Testis (tissue), 3 donors: ENCODE data around the gene STAT3. TPM values are rescaled to one million over a fixed set of nuclear protein-coding genes. Genes with fewer than 3 reads are reported as not detected.

Experiments
- DNase-seq: peaks from one replicate; pipeline ENCODE4 v3.0.0-alpha.2; 2019
- H3K27ac ChIP-seq, 2 donors: fragments of 200-600 bp; sonication (generic); one replicate each; pipeline ENCODE4 v1.5.1; 2019
- H3K27me3 ChIP-seq: fragments of 200-600 bp; sonication (generic); one replicate; pipeline ENCODE4 v1.5.1; 2019
- H3K36me3 ChIP-seq: fragments of 200-600 bp; sonication (generic); one replicate; pipeline ENCODE4 v1.5.1; 2017; ENCODE audit warnings: low read depth; ENCODE audit errors: missing control alignments
- H3K4me1 ChIP-seq: fragments of 200-600 bp; sonication (generic); one replicate; pipeline ENCODE4 v1.5.1; 2019
- H3K4me3 ChIP-seq, 2 donors: fragments of 200-600 bp; sonication (generic); one replicate each; pipeline ENCODE4 v1.5.1; 2017 to 2019
- H3K9me3 ChIP-seq: fragments of 200-600 bp; sonication (generic); one replicate; pipeline ENCODE4 v1.5.1; 2017
- CTCF ChIP-seq, 3 experiments: fragments of 450-650 bp in 2 of 3; fragments of 200-600 bp in 1 of 3; sonication (generic) in 1 of 3; IDR thresholded peaks; one replicate each; pipeline ENCODE4 v1.5.1; 2016 to 2019; ENCODE audit warnings: antibody characterized with exemption in 3 of 3, mild to moderate bottlenecking in 2 of 3, moderate library complexity in 1 of 3
- POLR2A ChIP-seq: fragments of 450-650 bp; IDR thresholded peaks from one replicate; pipeline ENCODE4 v1.6.1; 2017; ENCODE audit warnings: antibody characterized with exemption, mild to moderate bottlenecking, moderate library complexity
- WGBS, 2 donors: methylation state at CpG; one replicate each; pipeline ENCODE4 v1.1.5; 2018; 5-methylcytosine and 5-hydroxymethylcytosine counted together
- intact Hi-C: fragments of 100-400 bp; cut with DNase I; formaldehyde crosslinking; loops from one replicate; pipeline ENCODE4 v1.15.1; 2023; ENCODE audit warnings: low total_unique reads
- polyA plus RNA-seq: library from polyadenylated mRNA; stranded (reverse); fragments of 350-450 nt; fragmentation: Illumina TruSeq; extraction: RNeasy Lipid Tissue Mini Kit (QIAGEN cat#74804); gene quantifications from one replicate; pipeline ENCODE4 v1.2.3, GENCODE V29; 2014; ENCODE audit warnings: low read depth, low replicate concordance; ENCODE audit not compliant: insufficient read depth
- total RNA-seq, 2 donors: library from RNA; depleted of rRNA; stranded (reverse); fragments of >200 nt; gene quantifications; one replicate each; pipeline ENCODE4 v1.2.3, GENCODE V29; 2016

The STAT3 gene
- total and polyA plus RNA-seq, 3 donors from 2014 or later = 69.5 to 117 (median 107) TPM

- WGBS, 2 donors = 77 to 80% methylated on average over 9 of the region's 9 CpGs
- no peaks in the 10 kb centered on the region for H3K27me3 ChIP-seq
- DNase-seq = no peak
- no peaks in the 10 kb centered on the region for H3K9me3 ChIP-seq
- H3K27ac ChIP-seq = no peak overlapping the region
- H3K4me3 ChIP-seq = no peak overlapping the region
- H3K36me3 ChIP-seq = no peaks in the 10 kb centered on the region
- no peak for TF ChIP-seq POLR2A
- no peak for TF ChIP-seq CTCF (IDR thresholded peaks at IDR 0.05)
- H3K4me1 ChIP-seq = peaks cover 24% of the 10 kb centered on the region
- intact Hi-C loops = no loop called here
These were observed 23.1 kb downstream of the STAT3 start for GRCh38 chr17:42365136-42365535.

GRCh38 chr17:42363767-42364585, 24.3 kb downstream of the STAT3 start:
- peaks cover 24% of the 10 kb centered on the region for H3K4me1 ChIP-seq
- H3K4me3 ChIP-seq = no peak overlapping the region
- WGBS, 2 donors = 70 to 72% methylated on average over 7 of the region's 7 CpGs
- intact Hi-C loops = no loop called here
- H3K27me3 ChIP-seq = no peaks in the 10 kb centered on the region
- no peak for DNase-seq
- H3K36me3 ChIP-seq = no peaks in the 10 kb centered on the region
- TF ChIP-seq POLR2A = no peak
- TF ChIP-seq CTCF (IDR thresholded peaks at IDR 0.05) = no peak
- no peaks in the 10 kb centered on the region for H3K9me3 ChIP-seq
- H3K27ac ChIP-seq = peak overlapping the region in 1 of 2 donors; percentile 32

DNA sequence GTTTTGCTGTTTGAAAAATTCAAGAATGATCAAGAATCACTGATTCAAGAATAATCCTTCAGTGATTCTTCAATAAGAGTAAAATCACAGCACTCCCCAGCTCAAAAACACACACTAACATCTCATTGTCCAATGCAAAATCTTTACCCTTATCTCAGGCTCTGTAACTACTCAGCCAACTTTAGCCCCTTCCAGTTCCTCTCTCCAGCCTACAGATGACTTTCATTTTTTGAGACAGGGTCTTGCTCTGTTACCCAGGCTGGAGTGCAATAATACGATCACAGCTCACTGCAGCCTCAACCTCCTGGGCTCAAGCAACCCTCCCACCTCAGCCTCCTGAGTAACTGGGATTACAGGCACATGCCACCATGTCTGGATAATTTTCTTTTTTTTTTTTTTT, 25.0 kb downstream of the STAT3 start:
- Histone ChIP-seq H3K36me3 (no peaks in the 10 kb centered on the region), H3K4me1 (peaks cover 20% of the 10 kb centered on the region), H3K4me3 (no peak overlapping the region), H3K27me3 (no peaks in the 10 kb centered on the region), H3K27ac (no peak overlapping the region), H3K9me3 (no peaks in the 10 kb centered on the region)
- no peak for DNase-seq
- intact Hi-C loops = no loop called here
- TF ChIP-seq POLR2A = no peak
- TF ChIP-seq CTCF (IDR thresholded peaks at IDR 0.05) = no peak
- 89 to 100% methylated on average over 1 of the region's 1 CpG for WGBS, 2 donors

GRCh38 chr17:42362245-42362961, 25.8 kb downstream of the STAT3 start:
- Histone ChIP-seq H3K27me3 (no peaks in the 10 kb centered on the region), H3K9me3 (no peaks in the 10 kb centered on the region), H3K4me3 (no peak overlapping the region), H3K4me1 (peaks cover 12% of the 10 kb centered on the region), H3K36me3 (no peaks in the 10 kb centered on the region), H3K27ac (no peak overlapping the region)
- DNase-seq = no peak
- no peak for TF ChIP-seq POLR2A
- no peak for TF ChIP-seq CTCF (IDR thresholded peaks at IDR 0.05)
- WGBS, 2 donors = 88 to 95% methylated on average over 7 of the region's 7 CpGs
- intact Hi-C loops = no loop called here
